Right atrium auricular region (tissue), 2 donors: ENCODE measurements around the gene NFYA. TPM values are rescaled to one million over a fixed set of nuclear protein-coding genes. Genes with fewer than 3 reads are reported as not detected.

Experiments
- DNase-seq: peaks from one replicate; pipeline ENCODE4 v3.0.0-alpha.2; 2019; ENCODE audit warnings: low spot score
- H3K27ac ChIP-seq, 2 donors: fragments of 200-600 bp; sonication (generic); 1 replicate in 1 of 2; 2 replicates in 1 of 2; pipeline ENCODE4 v1.5.1; 2016 to 2019
- H3K27me3 ChIP-seq, 2 donors: fragments of 200-600 bp; sonication (generic); one replicate each; pipeline versions ENCODE4 v1.5.1 to v1.6.0; 2017 to 2019
- H3K36me3 ChIP-seq: fragments of 200-600 bp; sonication (generic); one replicate; pipeline ENCODE4 v1.5.1; 2016
- H3K4me1 ChIP-seq, 2 donors: fragments of 200-600 bp; sonication (generic); one replicate each; pipeline versions ENCODE4 v1.5.1 to v1.6.0; 2017 to 2019
- H3K4me3 ChIP-seq, 2 donors: fragments of 200-600 bp; sonication (generic); 1 replicate in 1 of 2; 2 replicates in 1 of 2; pipeline ENCODE4 v1.5.1; 2017 to 2019; ENCODE audit warnings: mild to moderate bottlenecking in 1 of 2, moderate library complexity in 1 of 2
- H3K9me3 ChIP-seq, 2 donors: fragments of 200-600 bp; sonication (generic); one replicate each; pipeline ENCODE4 v1.5.1; 2019
- CTCF ChIP-seq, 2 donors: fragments of 200-600 bp; sonication (generic); IDR thresholded peaks; one replicate each; pipeline ENCODE4 v1.5.1; 2019; ENCODE audit warnings: antibody characterized with exemption in 2 of 2
- total RNA-seq, 2 donors: library from RNA; depleted of rRNA; stranded (reverse); fragments of >200 nt; gene quantifications; one replicate each; pipeline ENCODE4 v1.1.0, GENCODE V29; 2016

Gene NFYA
- total RNA-seq, 2 donors from 2014 or later = 8.2 to 9.9 TPM

GRCh38 chr6:41080621-41081020, 7.8 kb downstream of the NFYA start:
- Histone ChIP-seq H3K4me1 (peaks cover 0 to 11% of the 10 kb centered on the region in 2 donors), H3K9me3 (no peaks in the 10 kb centered on the region), H3K27ac (no peak overlapping the region), H3K4me3 (no peak overlapping the region), H3K27me3 (no peaks in the 10 kb centered on the region), H3K36me3 (peaks cover 42% of the 10 kb centered on the region)
- no peak for TF ChIP-seq CTCF (IDR thresholded peaks at IDR 0.05)
- DNase-seq = no peak

DNA sequence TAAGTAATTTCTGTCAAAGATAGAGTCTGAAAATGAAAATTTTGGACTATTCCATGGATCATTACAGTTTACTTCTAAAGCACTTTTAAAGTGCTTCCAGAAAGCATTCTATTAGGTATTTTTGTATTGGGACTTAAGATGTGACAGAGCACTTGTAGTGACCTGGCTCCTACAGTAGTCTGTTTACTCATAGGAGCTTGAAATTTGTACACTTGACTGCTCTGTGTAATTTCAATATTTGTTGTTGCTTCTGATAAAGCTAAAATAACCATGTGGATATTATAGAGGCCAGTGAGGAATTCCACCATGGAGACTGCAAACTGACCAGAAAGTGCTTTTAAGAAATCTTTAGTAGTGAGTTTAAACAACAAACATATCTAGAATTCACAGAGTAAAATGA, 10.3 kb downstream of the NFYA start:
- Histone ChIP-seq H3K36me3 (peaks cover 55% of the 10 kb centered on the region), H3K4me3 (no peak overlapping the region), H3K9me3 (no peaks in the 10 kb centered on the region), H3K27ac (no peak overlapping the region), H3K4me1 (no peaks in the 10 kb centered on the region), H3K27me3 (no peaks in the 10 kb centered on the region)
- TF ChIP-seq CTCF (IDR thresholded peaks at IDR 0.05) = no peak
- DNase-seq = no peak

- peaks cover 54% of the 10 kb centered on the region for H3K36me3 ChIP-seq
Observed at GRCh38 chr6:41085182-41085581, 12.4 kb downstream of the NFYA start.

GRCh38 chr6:41088451-41088850, 15.7 kb downstream of the NFYA start:
- Histone ChIP-seq H3K9me3 (no peaks in the 10 kb centered on the region), H3K27me3 (no peaks in the 10 kb centered on the region), H3K4me3 (no peak overlapping the region), H3K4me1 (no peaks in the 10 kb centered on the region), H3K27ac (no peak overlapping the region), H3K36me3 (peaks cover 75% of the 10 kb centered on the region)
- no peak for TF ChIP-seq CTCF (IDR thresholded peaks at IDR 0.05)
- DNase-seq = no peak

More at GRCh38 chr6:41085182-41085581, 12.4 kb downstream of the NFYA start:
- no peaks in the 10 kb centered on the region for H3K9me3 ChIP-seq
- no peak overlapping the region for H3K4me3 ChIP-seq
- no peaks in the 10 kb centered on the region for H3K27me3 ChIP-seq
- TF ChIP-seq CTCF (IDR thresholded peaks at IDR 0.05) = no peak
- H3K4me1 ChIP-seq = no peaks in the 10 kb centered on the region
- no peak overlapping the region for H3K27ac ChIP-seq
- no peak for DNase-seq

- H3K27ac ChIP-seq = no peak overlapping the region
- H3K27me3 ChIP-seq = no peaks in the 10 kb centered on the region
- DNase-seq = no peak
- peaks cover 77% of the 10 kb centered on the region for H3K36me3 ChIP-seq
- TF ChIP-seq CTCF (IDR thresholded peaks at IDR 0.05) = no peak
- no peaks in the 10 kb centered on the region for H3K4me1 ChIP-seq
- no peaks in the 10 kb centered on the region for H3K9me3 ChIP-seq
- no peak overlapping the region for H3K4me3 ChIP-seq
Observed at GRCh38 chr6:41090841-41091761, 18.3 kb downstream of the NFYA start.
